Measurements from ENCODE around the gene SNX3. TPM values are rescaled to one million over a fixed set of nuclear protein-coding genes. Genes with fewer than 3 reads are reported as not detected.

Gene SNX3
- total RNA-seq, 1 experiment from 2014 or later, result 104 TPM

DNA sequence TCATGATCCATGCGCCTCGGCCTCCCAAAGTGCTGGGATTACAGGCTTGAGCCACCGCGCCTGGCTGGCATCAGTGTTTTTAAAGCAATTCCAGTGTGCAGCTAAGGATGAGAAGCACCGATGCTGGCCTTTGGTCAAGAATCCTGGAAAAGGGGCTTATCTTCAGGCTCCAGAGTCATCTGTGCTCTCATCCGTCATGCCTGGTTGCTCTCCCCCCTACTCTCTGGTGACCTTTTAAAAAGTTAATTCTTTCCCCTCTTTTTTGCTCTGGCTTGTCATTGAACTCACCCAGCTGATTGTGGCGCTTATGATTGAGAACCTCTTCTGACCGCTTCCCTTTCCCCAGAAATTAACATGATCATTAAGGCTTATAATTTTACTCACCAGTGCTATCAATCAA is 66.3 kb downstream of the SNX3 start:
- BruUV-seq (replicated peaks), result no TSS peak
- no peaks in the 10 kb centered on the region for H3K4me1 ChIP-seq (ENCODE audit: insufficient read depth, low read length, poor library complexity, severe bottlenecking)
- CTCF ChIA-PET, result no interaction called here
- H3K9me3 ChIP-seq (ENCODE audit: low read depth, low read length, poor library complexity, severe bottlenecking), result no peaks in the 10 kb centered on the region
- no peak for DNase-seq (ENCODE audit: low spot score)
- no peak overlapping the region for H3K27ac ChIP-seq (ENCODE audit: low read depth, low read length, poor library complexity, severe bottlenecking)
- no peak overlapping the region for H3K4me3 ChIP-seq (ENCODE audit: low read depth, low read length, poor library complexity, severe bottlenecking)
- H3K27me3 ChIP-seq (replicated peaks; ENCODE audit: insufficient read depth, low read depth, low read length, poor library complexity), result peaks cover under 1% of the 10 kb centered on the region
- H3K36me3 ChIP-seq (ENCODE audit: insufficient read depth, low read length, poor library complexity, severe bottlenecking), result no peaks in the 10 kb centered on the region
- POLR2A ChIA-PET (ENCODE audit: low non-redundant PET), result no interaction called here
- intact Hi-C loops (cut with micrococcal nuclease; ENCODE audit: unreplicated experiment), result no loop called here
- TF ChIP-seq, protein P1, sequence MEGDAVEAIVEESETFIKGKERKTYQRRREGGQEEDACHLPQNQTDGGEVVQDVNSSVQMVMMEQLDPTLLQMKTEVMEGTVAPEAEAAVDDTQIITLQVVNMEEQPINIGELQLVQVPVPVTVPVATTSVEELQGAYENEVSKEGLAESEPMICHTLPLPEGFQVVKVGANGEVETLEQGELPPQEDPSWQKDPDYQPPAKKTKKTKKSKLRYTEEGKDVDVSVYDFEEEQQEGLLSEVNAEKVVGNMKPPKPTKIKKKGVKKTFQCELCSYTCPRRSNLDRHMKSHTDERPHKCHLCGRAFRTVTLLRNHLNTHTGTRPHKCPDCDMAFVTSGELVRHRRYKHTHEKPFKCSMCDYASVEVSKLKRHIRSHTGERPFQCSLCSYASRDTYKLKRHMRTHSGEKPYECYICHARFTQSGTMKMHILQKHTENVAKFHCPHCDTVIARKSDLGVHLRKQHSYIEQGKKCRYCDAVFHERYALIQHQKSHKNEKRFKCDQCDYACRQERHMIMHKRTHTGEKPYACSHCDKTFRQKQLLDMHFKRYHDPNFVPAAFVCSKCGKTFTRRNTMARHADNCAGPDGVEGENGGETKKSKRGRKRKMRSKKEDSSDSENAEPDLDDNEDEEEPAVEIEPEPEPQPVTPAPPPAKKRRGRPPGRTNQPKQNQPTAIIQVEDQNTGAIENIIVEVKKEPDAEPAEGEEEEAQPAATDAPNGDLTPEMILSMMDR (conservative IDR thresholded peaks at IDR 0.05; ENCODE audit: low read depth, low read length), result no peak
- no peak for TF ChIP-seq EZH2 (IDR thresholded peaks at IDR 0.05; ENCODE audit: borderline replicate concordance, low read depth, low read length, poor library complexity, severe bottlenecking)

DNA sequence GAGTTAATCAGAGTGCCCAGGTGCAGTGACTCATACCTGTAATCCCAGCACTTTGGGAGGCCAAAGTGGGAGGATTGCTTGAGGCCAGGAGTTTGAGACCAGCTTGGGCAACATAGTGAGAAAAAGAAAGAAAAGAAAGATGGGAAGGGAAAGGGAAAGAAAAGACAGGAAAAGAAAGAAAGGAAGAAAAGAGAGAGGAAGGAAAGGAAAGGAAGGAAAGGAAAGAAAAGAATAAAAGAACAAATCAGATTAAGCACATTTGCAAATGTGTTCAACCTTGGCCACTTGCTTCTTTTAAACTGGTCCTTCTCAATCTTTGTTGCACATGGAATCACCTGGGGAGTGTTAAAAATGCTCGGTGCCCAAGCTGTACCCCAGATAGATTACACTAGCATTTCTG is 67.0 kb downstream of the SNX3 start:
- intact Hi-C loops (cut with micrococcal nuclease; ENCODE audit: unreplicated experiment), result no loop called here

DNA sequence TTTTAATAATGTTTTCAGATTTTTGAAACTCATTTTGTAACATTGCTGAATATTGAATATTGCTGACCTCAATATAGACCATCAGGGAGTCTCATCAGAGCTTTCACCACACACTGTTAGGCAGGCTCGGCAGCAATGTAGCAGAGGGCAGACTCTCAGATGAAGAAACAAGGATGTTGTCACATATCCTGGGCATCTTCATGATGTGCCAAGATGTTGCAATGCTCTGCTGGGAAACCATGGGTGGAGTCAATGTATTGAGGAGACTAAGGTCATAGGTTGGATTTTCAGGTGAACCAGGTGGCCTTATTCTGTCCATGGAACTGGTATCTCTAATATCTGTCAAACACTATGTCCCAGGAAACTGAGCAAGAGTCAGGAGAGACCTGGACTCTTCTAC is 67.7 kb downstream of the SNX3 start:
- no TSS peak for BruUV-seq (replicated peaks)
- Histone ChIP-seq H3K4me3 (ENCODE audit: low read depth, low read length, poor library complexity, severe bottlenecking) (no peak overlapping the region), H3K36me3 (ENCODE audit: insufficient read depth, low read length, poor library complexity, severe bottlenecking) (no peaks in the 10 kb centered on the region), H3K4me1 (ENCODE audit: insufficient read depth, low read length, poor library complexity, severe bottlenecking) (no peaks in the 10 kb centered on the region), H3K9me3 (ENCODE audit: low read depth, low read length, poor library complexity, severe bottlenecking) (no peaks in the 10 kb centered on the region), H3K27me3 (replicated peaks; ENCODE audit: insufficient read depth, low read depth, low read length, poor library complexity) (peaks cover 10% of the 10 kb centered on the region), H3K27ac (ENCODE audit: low read depth, low read length, poor library complexity, severe bottlenecking) (no peak overlapping the region)
- intact Hi-C loops (cut with micrococcal nuclease; ENCODE audit: unreplicated experiment), result no loop called here
- no peak for DNase-seq (ENCODE audit: low spot score)
- ChIA-PET CTCF (no interaction called here), POLR2A (ENCODE audit: low non-redundant PET) (no interaction called here)
- TF ChIP-seq, protein P1 (conservative IDR thresholded peaks at IDR 0.05; ENCODE audit: low read depth, low read length), result no peak
- TF ChIP-seq EZH2 (IDR thresholded peaks at IDR 0.05; ENCODE audit: borderline replicate concordance, low read depth, low read length, poor library complexity, severe bottlenecking), result no peak

More for the DNA sequence above, 67.0 kb downstream of the SNX3 start:
- no peaks in the 10 kb centered on the region for H3K9me3 ChIP-seq (ENCODE audit: low read depth, low read length, poor library complexity, severe bottlenecking)
- ChIA-PET CTCF (no interaction called here), POLR2A (ENCODE audit: low non-redundant PET) (no interaction called here)
- peaks cover 7% of the 10 kb centered on the region for H3K27me3 ChIP-seq (replicated peaks; ENCODE audit: insufficient read depth, low read depth, low read length, poor library complexity)
- BruUV-seq (replicated peaks), result no TSS peak
- H3K27ac ChIP-seq (ENCODE audit: low read depth, low read length, poor library complexity, severe bottlenecking), result no peak overlapping the region
- no peaks in the 10 kb centered on the region for H3K36me3 ChIP-seq (ENCODE audit: insufficient read depth, low read length, poor library complexity, severe bottlenecking)
- H3K4me1 ChIP-seq (ENCODE audit: insufficient read depth, low read length, poor library complexity, severe bottlenecking), result no peaks in the 10 kb centered on the region
- no peak for DNase-seq (ENCODE audit: low spot score)
- TF ChIP-seq, protein P1 (conservative IDR thresholded peaks at IDR 0.05; ENCODE audit: low read depth, low read length), result no peak
- TF ChIP-seq EZH2 (IDR thresholded peaks at IDR 0.05; ENCODE audit: borderline replicate concordance, low read depth, low read length, poor library complexity, severe bottlenecking), result no peak
- no peak overlapping the region for H3K4me3 ChIP-seq (ENCODE audit: low read depth, low read length, poor library complexity, severe bottlenecking)

All from A673 (cell line).